Measurements from ENCODE around the gene TMEM263. TPM values are rescaled to one million over a fixed set of nuclear protein-coding genes. Genes with fewer than 3 reads are reported as not detected.

Gene TMEM263
- total and polyA plus RNA-seq, 9 of the 15 experiments (the other 6 are each of a cell fraction or from before 2014, with no cell fraction given): 12.6 to 36.7 (median 24.4) TPM

DNA sequence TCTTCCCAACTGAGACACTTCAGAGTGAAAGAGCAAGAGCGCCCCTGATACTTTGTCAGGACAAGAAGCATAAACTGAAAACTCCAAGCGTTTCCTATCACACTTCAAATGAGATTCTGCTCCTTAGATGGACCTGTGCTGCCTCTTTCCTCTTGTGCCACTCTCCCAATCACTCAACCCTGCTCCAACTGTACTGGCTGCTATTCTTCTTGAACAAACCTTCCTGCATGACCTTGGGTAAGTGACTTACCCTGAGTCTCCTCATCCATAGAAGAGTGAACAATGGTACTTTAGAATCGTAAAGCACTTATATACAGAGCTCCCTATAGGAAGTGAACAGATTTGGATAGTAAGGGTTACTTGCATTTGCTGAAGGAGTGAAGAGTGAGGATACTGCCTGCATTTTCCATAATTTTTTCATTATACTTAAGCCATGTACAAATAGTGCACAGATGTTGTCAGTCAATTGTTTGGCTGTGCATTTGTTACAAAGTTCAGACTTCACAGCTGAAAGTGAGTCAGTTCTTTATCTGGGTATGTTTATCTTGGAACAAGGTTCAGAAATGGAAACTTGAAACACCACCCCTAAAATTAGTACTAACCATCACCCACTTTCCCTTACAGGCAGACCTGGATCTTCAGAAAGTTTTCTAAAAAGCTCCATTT, 20.4 kb downstream of the TMEM263 start (continued):
- TF ChIP-seq, protein P1, sequence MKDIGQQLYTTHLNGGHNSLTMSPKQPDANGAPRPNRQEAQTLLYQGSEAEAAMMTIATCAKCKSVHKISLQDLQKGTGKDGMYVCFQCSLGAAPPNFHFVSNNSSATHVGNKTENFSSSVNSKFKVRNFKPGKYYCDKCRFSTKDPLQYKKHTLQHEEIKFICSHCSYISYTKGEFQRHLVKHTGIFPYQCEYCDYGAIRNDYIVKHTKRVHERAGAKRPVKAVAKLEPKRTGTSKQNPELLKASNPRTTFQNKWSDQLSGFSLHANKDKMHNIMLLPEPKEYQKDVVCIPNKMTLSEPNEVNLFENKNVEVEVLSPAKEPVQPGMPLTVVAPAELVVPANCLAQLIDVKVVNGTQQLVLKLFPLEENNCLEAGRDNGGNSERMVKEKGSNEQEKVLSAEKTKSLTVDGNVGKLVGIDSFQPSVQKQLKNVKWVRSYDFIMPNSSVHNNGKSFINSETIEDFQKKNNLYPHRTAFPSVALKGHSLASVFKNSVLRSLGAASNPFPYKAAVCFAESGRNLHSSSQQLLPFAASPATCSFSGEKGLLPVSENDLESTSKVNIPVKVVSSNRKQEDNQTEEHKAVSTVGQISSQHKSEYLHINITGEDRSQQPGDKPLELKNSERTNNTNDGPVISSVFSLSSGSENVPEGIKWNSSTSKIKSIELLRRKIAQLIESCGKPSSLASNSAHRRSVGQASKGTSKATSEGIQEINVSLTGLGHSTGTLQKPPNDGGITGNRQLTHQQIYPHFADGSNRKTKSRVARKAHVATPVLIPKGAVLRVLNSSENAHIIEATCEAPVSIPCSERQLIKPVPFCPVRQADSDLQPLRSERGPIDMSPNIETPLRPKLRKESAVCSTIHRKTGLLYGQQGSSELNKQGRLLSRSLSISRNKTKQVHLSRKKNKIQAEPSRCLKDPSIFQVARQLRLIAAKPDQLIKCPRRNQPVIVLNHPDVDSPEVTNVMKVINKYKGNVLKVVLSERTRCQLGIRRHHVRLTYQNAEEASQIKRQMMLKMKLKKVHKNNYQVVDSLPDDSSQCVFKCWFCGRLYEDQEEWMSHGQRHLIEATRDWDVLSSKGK (CRISPR knock-in tag; IDR thresholded peaks at IDR 0.05): no peak
- TF ChIP-seq SMARCA4 (IDR thresholded peaks at IDR 0.05): peak; percentile 69
- no peak for TF ChIP-seq CAMTA2 (CRISPR knock-in tag; conservative IDR thresholded peaks at IDR 0.05)
- TF ChIP-seq MBD2 (IDR thresholded peaks at IDR 0.05; ENCODE audit: borderline replicate concordance, low read depth): no peak
- no peak for TF ChIP-seq ZNF316 (IDR thresholded peaks at IDR 0.05)
- TF ChIP-seq L3MBTL2 (IDR thresholded peaks at IDR 0.05): no peak
- TF ChIP-seq CCAR2 (IDR thresholded peaks at IDR 0.05; ENCODE audit: low read depth, low read length): no peak
- TF ChIP-seq TEAD4 (IDR thresholded peaks at IDR 0.05; ENCODE audit: low read length): 0 out of 2 replicates have a peak, but pooled peaks have one; percentile 19
- no peak for TF ChIP-seq TEAD4 (CRISPR knock-in tag; IDR thresholded peaks at IDR 0.05; ENCODE audit: borderline replicate concordance)
- TF ChIP-seq, protein P2, sequence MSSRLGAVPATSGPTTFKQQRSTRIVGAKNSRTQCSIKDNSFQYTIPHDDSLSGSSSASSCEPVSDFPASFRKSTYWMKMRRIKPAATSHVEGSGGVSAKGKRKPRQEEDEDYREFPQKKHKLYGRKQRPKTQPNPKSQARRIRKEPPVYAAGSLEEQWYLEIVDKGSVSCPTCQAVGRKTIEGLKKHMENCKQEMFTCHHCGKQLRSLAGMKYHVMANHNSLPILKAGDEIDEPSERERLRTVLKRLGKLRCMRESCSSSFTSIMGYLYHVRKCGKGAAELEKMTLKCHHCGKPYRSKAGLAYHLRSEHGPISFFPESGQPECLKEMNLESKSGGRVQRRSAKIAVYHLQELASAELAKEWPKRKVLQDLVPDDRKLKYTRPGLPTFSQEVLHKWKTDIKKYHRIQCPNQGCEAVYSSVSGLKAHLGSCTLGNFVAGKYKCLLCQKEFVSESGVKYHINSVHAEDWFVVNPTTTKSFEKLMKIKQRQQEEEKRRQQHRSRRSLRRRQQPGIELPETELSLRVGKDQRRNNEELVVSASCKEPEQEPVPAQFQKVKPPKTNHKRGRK (tag; IDR thresholded peaks at IDR 0.05): no peak
- TF ChIP-seq ZNF175 (CRISPR knock-in tag; IDR thresholded peaks at IDR 0.05; ENCODE audit: low read depth): no peak
- TF ChIP-seq PRMT5 (CRISPR knock-in tag; IDR thresholded peaks at IDR 0.05): no peak
- no peak for TF ChIP-seq U2AF2 (optimal IDR thresholded peaks at IDR 0.05; ENCODE audit: low read depth, low read length)
- TF ChIP-seq FOXK2 (conservative IDR thresholded peaks at IDR 0.05 in 1 of 2, IDR thresholded peaks at IDR 0.05 in 1 of 2; ENCODE audit: low read depth in 2 of 2): 0 out of 4 replicates have a peak, but pooled peaks of 1 of the 2 experiments have one; percentile 25
- no peak for TF ChIP-seq ERF (CRISPR knock-in tag; IDR thresholded peaks at IDR 0.05)
- TF ChIP-seq, protein P3, sequence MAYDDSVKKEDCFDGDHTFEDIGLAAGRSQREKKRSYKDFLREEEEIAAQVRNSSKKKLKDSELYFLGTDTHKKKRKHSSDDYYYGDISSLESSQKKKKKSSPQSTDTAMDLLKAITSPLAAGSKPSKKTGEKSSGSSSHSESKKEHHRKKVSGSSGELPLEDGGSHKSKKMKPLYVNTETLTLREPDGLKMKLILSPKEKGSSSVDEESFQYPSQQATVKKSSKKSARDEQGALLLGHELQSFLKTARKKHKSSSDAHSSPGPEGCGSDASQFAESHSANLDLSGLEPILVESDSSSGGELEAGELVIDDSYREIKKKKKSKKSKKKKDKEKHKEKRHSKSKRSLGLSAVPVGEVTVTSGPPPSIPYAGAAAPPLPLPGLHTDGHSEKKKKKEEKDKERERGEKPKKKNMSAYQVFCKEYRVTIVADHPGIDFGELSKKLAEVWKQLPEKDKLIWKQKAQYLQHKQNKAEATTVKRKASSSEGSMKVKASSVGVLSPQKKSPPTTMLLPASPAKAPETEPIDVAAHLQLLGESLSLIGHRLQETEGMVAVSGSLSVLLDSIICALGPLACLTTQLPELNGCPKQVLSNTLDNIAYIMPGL (CRISPR knock-in tag; IDR thresholded peaks at IDR 0.05): no peak
- no peak for TF ChIP-seq HEY1 (CRISPR knock-in tag; IDR thresholded peaks at IDR 0.05; ENCODE audit: borderline replicate concordance)
- TF ChIP-seq, protein P4, sequence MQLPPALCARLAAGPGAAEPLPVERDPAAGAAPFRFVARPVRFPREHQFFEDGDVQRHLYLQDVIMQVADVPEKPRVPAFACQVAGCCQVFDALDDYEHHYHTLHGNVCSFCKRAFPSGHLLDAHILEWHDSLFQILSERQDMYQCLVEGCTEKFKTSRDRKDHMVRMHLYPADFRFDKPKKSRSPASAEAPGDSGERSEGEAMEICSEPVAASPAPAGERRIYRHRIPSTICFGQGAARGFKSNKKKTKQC (CRISPR knock-in tag; IDR thresholded peaks at IDR 0.05): no peak
- TF ChIP-seq ASH1L (IDR thresholded peaks at IDR 0.05; ENCODE audit: borderline replicate concordance, low read depth, partially characterized antibody): no peak
- TF ChIP-seq RFX5 (IDR thresholded peaks at IDR 0.05; ENCODE audit: low read depth, low read length): no peak
- TF ChIP-seq ZNF24 (IDR thresholded peaks at IDR 0.05): no peak
- no peak for TF ChIP-seq TCF7L2 (IDR thresholded peaks at IDR 0.05; ENCODE audit: low read depth, low read length)
